Measurements from ENCODE around the gene GOLGA3.
"Not testable (repeated sequence)": the region's sequence is repeated elsewhere in the genome, so short reads cannot be mapped to it uniquely, and the experiment has no call there.

The GOLGA3 gene, protein sequence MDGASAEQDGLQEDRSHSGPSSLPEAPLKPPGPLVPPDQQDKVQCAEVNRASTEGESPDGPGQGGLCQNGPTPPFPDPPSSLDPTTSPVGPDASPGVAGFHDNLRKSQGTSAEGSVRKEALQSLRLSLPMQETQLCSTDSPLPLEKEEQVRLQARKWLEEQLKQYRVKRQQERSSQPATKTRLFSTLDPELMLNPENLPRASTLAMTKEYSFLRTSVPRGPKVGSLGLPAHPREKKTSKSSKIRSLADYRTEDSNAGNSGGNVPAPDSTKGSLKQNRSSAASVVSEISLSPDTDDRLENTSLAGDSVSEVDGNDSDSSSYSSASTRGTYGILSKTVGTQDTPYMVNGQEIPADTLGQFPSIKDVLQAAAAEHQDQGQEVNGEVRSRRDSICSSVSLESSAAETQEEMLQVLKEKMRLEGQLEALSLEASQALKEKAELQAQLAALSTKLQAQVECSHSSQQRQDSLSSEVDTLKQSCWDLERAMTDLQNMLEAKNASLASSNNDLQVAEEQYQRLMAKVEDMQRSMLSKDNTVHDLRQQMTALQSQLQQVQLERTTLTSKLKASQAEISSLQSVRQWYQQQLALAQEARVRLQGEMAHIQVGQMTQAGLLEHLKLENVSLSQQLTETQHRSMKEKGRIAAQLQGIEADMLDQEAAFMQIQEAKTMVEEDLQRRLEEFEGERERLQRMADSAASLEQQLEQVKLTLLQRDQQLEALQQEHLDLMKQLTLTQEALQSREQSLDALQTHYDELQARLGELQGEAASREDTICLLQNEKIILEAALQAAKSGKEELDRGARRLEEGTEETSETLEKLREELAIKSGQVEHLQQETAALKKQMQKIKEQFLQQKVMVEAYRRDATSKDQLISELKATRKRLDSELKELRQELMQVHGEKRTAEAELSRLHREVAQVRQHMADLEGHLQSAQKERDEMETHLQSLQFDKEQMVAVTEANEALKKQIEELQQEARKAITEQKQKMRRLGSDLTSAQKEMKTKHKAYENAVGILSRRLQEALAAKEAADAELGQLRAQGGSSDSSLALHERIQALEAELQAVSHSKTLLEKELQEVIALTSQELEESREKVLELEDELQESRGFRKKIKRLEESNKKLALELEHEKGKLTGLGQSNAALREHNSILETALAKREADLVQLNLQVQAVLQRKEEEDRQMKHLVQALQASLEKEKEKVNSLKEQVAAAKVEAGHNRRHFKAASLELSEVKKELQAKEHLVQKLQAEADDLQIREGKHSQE (N-terminal part only)

DNA sequence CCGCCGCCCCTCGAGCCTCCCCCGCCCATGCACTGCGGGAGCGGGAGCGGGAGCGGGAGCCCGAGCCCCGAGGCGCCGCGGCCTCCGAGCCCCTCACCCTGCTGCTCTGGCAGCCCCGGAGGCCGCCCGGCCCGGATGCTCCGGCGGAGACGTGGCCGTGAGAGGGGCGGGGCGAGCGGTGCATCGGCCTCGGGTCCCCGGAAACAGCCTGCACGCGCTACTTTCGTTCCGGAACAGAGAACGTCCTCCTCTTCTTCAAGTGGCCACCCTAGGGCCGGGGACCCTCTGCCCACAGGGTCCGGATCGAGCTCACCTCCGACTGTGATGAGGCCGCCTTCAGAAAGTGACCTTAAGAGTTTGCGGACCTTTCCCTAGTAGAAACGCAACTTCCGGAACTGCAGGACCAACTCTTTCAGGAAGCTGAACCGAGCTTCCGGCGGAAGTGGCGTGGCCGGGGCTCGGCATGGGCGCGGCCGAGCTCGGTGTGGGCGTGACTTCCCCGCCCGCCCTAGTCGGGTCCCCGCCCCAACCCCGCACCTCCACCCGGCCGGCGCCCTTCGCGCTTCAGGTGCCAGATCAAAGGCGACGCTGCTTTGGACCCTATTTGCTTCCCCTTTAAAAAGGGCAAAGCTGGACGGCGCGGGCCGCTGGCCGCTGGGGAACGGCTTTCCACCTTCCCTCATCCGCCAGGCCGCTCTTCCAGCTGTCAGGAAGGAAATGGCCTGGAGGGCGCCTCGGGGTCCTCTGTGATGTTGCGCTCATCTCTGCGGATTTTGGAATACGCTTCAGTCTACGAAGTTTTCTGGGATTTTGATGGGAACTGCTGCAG, at the start of gene GOLGA3:
Gene GOLGA3, minus strand, starts transcription at position 164 of the 829 bp plus-strand sequence. CDS start 6,741 bp downstream, outside the sequence.
- FAIRE-seq (no peak), DNase-seq (ENCODE audit: low spot score) (peak; percentile 76)

DNA sequence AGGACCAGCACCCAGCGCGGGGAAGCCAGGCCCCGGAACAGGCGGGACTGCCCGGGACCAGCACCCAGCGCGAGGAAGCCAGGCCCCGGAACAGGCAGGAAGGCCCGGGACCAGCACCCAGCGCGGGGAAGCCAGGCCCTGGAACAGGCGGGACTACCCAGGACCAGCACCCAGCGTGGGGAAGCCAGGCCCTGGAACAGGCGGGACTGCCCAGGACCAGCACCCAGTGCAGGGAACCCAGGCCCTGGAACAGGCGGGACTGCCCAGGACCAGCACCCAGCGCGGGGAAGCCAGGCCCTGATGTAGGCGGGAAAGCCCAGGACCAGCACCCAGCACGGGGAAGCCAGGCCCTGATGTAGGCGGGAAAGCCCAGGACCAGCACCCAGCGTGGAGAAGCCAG, 46.0 kb upstream of the GOLGA3 start:
- not testable (repeated sequence) for DNase-seq (ENCODE audit: low spot score); FAIRE-seq

DNA sequence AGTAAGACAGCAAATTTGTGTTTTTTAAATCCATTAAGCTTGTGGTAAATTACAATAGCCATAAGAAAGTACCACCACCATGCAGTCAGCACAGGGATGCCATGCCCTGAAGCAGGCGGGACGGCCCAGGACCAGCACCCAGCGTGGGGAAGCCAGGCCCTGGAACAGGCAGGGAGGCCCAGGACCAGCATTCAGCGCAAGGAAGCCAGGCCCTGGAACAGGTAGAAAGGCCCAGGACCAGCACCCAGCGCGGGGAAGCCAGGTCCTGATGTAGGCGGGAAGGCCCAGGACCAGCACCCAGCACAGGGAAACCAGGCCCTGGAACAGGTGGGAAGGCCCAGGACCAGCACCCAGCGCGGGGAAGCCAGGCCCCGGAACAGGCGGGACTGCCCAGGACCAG, 45.5 kb upstream of the GOLGA3 start:
- DNase-seq (ENCODE audit: low spot score) (no peak), FAIRE-seq (no peak)

- FAIRE-seq = no peak
- DNase-seq (ENCODE audit: low spot score) = no peak
These were observed 45.1 kb upstream of the GOLGA3 start for GRCh38 chr12:132873724-132874123.

DNA sequence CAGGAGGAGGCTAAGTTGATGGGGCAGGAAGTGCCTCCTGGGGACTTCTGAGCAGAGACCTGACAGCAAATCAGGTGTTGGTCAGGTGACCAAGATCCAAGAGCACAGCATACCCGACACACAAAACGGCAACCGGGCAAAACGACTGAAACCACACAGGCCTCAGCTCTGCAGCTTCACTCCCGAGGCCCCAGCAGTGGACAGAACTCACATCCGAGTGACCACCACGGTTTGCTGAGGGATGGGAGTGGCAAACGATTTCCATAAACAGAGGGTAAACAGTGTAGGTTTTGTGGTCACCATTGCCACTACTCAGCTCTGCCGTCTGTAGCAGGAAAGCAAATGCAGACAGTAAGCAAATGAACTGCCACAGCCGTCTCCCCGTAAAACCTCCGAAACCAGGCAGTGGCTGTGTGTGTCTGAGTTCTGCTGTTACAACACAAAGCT, 44.3 kb upstream of the GOLGA3 start:
- no peak for DNase-seq (ENCODE audit: low spot score)
- FAIRE-seq = no peak

- FAIRE-seq (no peak), DNase-seq (ENCODE audit: low spot score) (no peak)
These were observed 43.6 kb upstream of the GOLGA3 start for GRCh38 chr12:132872073-132872855.

DNA sequence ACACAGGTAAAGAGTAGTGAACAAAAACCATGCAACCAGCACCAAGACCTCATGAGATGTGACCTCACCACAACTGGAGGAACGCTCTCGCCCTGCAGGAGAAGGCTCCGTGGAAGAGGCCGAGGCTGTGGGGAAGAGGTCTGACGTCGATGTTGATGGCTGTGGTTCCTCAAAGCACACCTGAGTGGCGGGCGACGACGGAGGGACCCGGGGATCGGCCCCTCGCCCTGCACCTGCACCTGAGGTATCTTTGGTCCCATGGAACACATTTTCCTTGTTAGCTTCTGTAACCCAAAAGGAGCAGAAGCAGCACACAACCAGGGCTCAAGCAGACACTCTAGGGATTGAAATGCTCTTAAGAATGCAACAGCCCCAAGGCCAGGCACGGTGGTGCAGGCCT, 40.9 kb upstream of the GOLGA3 start:
- FAIRE-seq (no peak), DNase-seq (ENCODE audit: low spot score) (no peak)

- DNase-seq (ENCODE audit: low spot score) (no peak), FAIRE-seq (no peak)
These were observed 37.7 kb upstream of the GOLGA3 start for GRCh38 chr12:132866251-132866828.

DNA sequence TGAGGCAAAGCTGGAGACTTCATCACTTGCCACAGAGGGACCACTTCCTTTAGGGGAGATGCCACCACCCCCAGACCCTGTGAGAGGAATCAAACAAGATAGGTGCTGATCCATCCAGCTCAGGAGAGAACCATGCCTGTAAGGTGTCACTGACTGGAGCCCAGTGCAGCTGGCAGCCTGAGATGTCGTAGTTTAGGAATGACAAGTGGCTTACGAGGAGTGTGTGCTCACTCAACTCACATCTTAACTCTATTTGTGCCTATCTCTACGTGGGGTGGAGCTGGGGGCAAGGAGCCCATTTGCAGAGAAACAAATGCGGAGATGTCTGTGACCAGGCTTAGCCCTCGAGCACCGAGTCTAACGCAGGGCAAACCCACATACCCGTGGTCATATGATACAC, 32.9 kb upstream of the GOLGA3 start:
- FAIRE-seq = no peak
- no peak for DNase-seq (ENCODE audit: low spot score)

DNA sequence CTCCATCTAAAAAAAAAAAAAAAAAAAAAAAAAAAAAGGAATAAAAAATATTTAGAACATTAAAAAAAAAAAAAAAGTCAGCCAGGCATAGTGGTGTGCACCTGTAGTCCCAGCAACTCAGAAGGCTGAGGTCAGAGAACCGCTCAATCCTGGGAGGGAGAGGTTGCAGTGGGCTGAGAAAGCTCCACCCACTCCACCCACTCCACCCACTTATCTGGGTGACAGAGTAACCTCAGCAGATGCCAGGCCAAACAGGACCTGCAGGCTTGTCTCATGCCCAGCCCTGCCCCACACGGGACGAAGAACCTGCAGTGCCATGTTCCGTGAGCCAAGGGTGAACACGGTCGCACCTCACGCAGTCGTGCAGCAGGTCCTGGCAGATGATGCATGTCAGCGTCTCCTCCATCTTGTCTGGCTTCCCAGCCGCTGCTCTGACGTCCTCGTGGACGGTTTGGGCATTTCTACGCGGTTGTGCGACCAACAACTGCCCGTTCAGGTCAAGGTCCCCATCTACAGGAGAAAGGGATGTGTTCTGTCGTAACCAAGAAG, 30.1 kb upstream of the GOLGA3 start:
- FAIRE-seq = no peak
- DNase-seq (ENCODE audit: low spot score) = no peak

GRCh38 chr12:132857019-132857418, 28.4 kb upstream of the GOLGA3 start:
- DNase-seq (ENCODE audit: low spot score); FAIRE-seq: not testable (repeated sequence)

DNA sequence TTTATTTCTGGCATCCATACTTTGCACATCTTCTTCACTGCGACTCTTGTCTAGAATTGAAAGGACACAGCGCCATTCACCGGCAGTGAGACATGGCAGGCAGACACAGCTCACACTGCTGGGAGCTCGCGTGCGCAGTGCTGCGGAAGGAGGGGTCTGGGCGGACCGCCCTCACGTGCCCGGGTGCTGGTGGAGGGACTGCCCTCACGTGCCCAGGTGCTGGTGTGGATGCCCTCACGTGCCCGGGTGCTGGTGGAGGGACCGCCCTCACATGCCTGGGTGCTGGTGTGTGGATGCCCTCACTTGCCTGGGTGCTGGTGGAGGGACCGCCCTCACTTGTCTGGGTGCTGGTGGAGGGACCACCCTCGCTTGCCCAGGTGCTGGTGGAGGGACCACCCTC, 27.9 kb upstream of the GOLGA3 start:
- DNase-seq (ENCODE audit: low spot score) = no peak
- FAIRE-seq = no peak

- not testable (repeated sequence) for FAIRE-seq; DNase-seq (ENCODE audit: low spot score)
These were observed 26.5 kb upstream of the GOLGA3 start for GRCh38 chr12:132855211-132855610.

- DNase-seq (ENCODE audit: low spot score) (no peak), FAIRE-seq (no peak)
These were observed 24.8 kb upstream of the GOLGA3 start for GRCh38 chr12:132853285-132854092.

- FAIRE-seq (no peak), DNase-seq (ENCODE audit: low spot score) (no peak)
These were observed 23.8 kb upstream of the GOLGA3 start for GRCh38 chr12:132852496-132852895.

- DNase-seq (ENCODE audit: low spot score) (no peak), FAIRE-seq (no peak)
These were observed 22.8 kb upstream of the GOLGA3 start for GRCh38 chr12:132851465-132851864.

- FAIRE-seq (no peak), DNase-seq (ENCODE audit: low spot score) (no peak)
These were observed 21.6 kb upstream of the GOLGA3 start for GRCh38 chr12:132850291-132850690.

DNA sequence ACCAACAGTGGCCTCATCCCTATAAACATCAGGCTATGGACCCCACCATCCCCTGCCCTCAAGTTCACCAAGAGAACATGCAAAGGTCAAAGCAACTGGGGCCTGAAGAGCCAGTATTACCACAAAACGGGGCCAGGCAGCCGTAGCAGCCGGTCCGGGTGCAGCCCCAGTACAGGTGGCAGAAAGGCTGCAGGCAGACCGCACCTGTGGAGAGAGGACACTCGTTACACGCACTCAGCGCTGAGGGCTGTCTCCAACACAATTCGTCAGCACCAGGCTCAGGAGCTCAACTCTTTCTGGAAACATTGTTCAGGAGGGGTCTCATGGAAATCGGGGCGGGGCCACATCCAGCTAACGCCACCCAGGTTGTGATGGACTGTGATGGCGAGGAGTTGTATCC, 19.9 kb upstream of the GOLGA3 start:
- FAIRE-seq = no peak

More for the DNA sequence above, 19.9 kb upstream of the GOLGA3 start:
- DNase-seq (ENCODE audit: low spot score) = no peak

Measured in RCC 7860 (cell line).